ENCODE measurements around the gene ALG9. TPM values are rescaled to one million over a fixed set of nuclear protein-coding genes. Genes with fewer than 3 reads are reported as not detected.

Gene ALG9
- total RNA-seq, 1 experiment from 2014 or later = 27.8 TPM

DNA sequence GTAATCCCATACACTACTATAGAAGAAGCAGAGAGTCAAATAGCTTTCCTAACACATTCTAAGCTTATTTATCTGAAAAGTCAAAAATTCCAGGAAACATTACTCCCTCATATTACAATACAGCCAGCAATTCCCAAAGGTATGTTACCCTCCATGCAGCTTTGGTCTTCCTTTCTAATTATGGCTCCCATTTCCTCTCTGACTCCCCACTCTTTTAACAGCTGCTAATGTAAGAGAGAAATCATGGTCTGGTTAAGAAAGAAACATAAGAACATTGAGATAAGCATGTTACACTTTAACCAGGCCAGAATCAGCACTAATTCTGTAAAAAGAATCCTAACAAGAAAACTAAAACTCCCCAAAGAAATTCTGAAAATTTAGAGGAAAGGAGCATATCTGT is 112.0 kb downstream of the ALG9 start:
- H3K27me3 ChIP-seq (ENCODE audit: insufficient read depth, low read depth) = no peaks in the 10 kb centered on the region
- H3K4me1 ChIP-seq (replicated peaks; ENCODE audit: insufficient read depth) = peaks cover 9% of the 10 kb centered on the region
- H3K9me3 ChIP-seq (ENCODE audit: insufficient read depth, low read depth) = no peaks in the 10 kb centered on the region
- CTCF ChIA-PET = no interaction called here
- intact Hi-C loops (cut with micrococcal nuclease; ENCODE audit: unreplicated experiment) = no loop called here
- TF ChIP-seq CTCF (conservative IDR thresholded peaks at IDR 0.05) (no peak), EZH2 (IDR thresholded peaks at IDR 0.05; ENCODE audit: low read depth) (no peak)
- H3K4me3 ChIP-seq = no peak overlapping the region
- no peak overlapping the region for H2AFZ ChIP-seq
- no peaks in the 10 kb centered on the region for H3F3A ChIP-seq (ENCODE audit: insufficient read depth, low read depth)
- H3K27ac ChIP-seq = no peak overlapping the region
- H3K79me2 ChIP-seq (ENCODE audit: low read depth) = peaks cover 21% of the 10 kb centered on the region
- no TSS peak for BruUV-seq (replicated peaks)
- H4K20me1 ChIP-seq (ENCODE audit: insufficient read depth) = no peaks in the 10 kb centered on the region
- POLR2A ChIA-PET (ENCODE audit: unreplicated experiment) = interaction anchor here (0.5 kb wide), 1 partner anchor 15 kb away, joined by 4 read pairs; no protein-coding TSS in a partner anchor
- no peak overlapping the region for H3K4me2 ChIP-seq
- no peaks in the 10 kb centered on the region for H3K9me2 ChIP-seq (ENCODE audit: insufficient read depth)
- DNase-seq = no peak
- peaks cover 66% of the 10 kb centered on the region for H3K36me3 ChIP-seq (ENCODE audit: low read depth)

DNA sequence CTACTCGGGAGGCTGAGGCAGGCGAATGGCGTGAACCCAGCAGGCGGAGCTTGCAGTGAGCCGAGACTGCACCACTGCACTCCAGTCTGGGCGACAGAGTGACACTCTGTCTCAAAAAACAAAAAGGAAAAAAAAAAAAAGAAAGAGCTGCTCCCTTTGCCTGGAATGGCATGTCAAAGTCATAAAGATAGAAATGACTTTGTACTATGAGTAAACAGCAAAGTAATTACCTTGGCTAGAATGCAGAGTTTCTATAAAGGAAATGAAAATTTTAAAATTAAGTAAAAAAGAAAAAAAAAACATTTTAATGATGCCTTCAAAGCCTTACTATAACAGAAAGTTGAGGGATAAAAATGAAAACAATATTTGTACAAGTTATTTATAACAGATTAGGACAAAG is 115.3 kb downstream of the ALG9 start:
- Histone ChIP-seq H3K9me2 (ENCODE audit: insufficient read depth) (no peaks in the 10 kb centered on the region), H3K4me1 (replicated peaks; ENCODE audit: insufficient read depth) (no peaks in the 10 kb centered on the region), H4K20me1 (ENCODE audit: insufficient read depth) (no peaks in the 10 kb centered on the region), H2AFZ (no peak overlapping the region), H3K27me3 (ENCODE audit: insufficient read depth, low read depth) (no peaks in the 10 kb centered on the region), H3K9me3 (ENCODE audit: insufficient read depth, low read depth) (no peaks in the 10 kb centered on the region), H3K4me2 (no peak overlapping the region), H3K36me3 (ENCODE audit: low read depth) (peaks cover 64% of the 10 kb centered on the region), H3K27ac (no peak overlapping the region), H3F3A (ENCODE audit: insufficient read depth, low read depth) (no peaks in the 10 kb centered on the region; the same call in 1 of the 2 replicates), H3K4me3 (no peak overlapping the region), H3K79me2 (ENCODE audit: low read depth) (no peaks in the 10 kb centered on the region)
- intact Hi-C loops (cut with micrococcal nuclease; ENCODE audit: unreplicated experiment) = no loop called here
- POLR2A ChIA-PET (ENCODE audit: unreplicated experiment) = interaction anchor here (0.6 kb wide), 1 partner anchor 674 kb away, joined by 4 read pairs; no protein-coding TSS in a partner anchor
- no TSS peak for BruUV-seq (replicated peaks)
- DNase-seq = no peak
- TF ChIP-seq CTCF (conservative IDR thresholded peaks at IDR 0.05) (no peak), EZH2 (IDR thresholded peaks at IDR 0.05; ENCODE audit: low read depth) (no peak)
- CTCF ChIA-PET = interaction anchor here (0.6 kb wide), 3 partner anchors 9 to 432 kb away, joined by 4 to 7 read pairs (median 4); no protein-coding TSS in a partner anchor

- H3K4me1 ChIP-seq (replicated peaks; ENCODE audit: insufficient read depth) = peaks cover 44% of the 10 kb centered on the region
- no peaks in the 10 kb centered on the region for H3K9me2 ChIP-seq (ENCODE audit: insufficient read depth)
- no peaks in the 10 kb centered on the region for H4K20me1 ChIP-seq (ENCODE audit: insufficient read depth)
- no peak overlapping the region for H2AFZ ChIP-seq
- H3K36me3 ChIP-seq (ENCODE audit: low read depth) = peaks cover 56% of the 10 kb centered on the region
- no peaks in the 10 kb centered on the region for H3K27me3 ChIP-seq (ENCODE audit: insufficient read depth, low read depth)
- H3K9me3 ChIP-seq (ENCODE audit: insufficient read depth, low read depth) = no peaks in the 10 kb centered on the region
- H3F3A ChIP-seq (ENCODE audit: insufficient read depth, low read depth) = peaks cover 38% of the 10 kb centered on the region
- no TSS peak for BruUV-seq (replicated peaks)
- H3K79me2 ChIP-seq (ENCODE audit: low read depth) = peaks cover 5% of the 10 kb centered on the region; the same call in 1 of the 2 replicates
- H3K4me3 ChIP-seq = no peak overlapping the region
- no peak for DNase-seq
- no peak overlapping the region for H3K4me2 ChIP-seq
- intact Hi-C loops (cut with micrococcal nuclease; ENCODE audit: unreplicated experiment) = no loop called here
- H3K27ac ChIP-seq = no peak overlapping the region
- no peak for TF ChIP-seq EZH2 (IDR thresholded peaks at IDR 0.05; ENCODE audit: low read depth)
- no peak for TF ChIP-seq CTCF (conservative IDR thresholded peaks at IDR 0.05)
- ChIA-PET POLR2A (ENCODE audit: unreplicated experiment) (no interaction called here), CTCF (no interaction called here)
Observed at GRCh38 chr11:111749646-111750045, 121.7 kb downstream of the ALG9 start.
